OCI-LY1 (cell line): Measurements from ENCODE around the gene C15orf61.

Experiments used
- H2AFZ ChIP-seq: fragments of 200-600 bp; sonication (generic), shearing (Covaris generic); 2 replicates; pipeline ENCODE4 v1.6.0; 2014; ENCODE audit warnings: antibody characterized with exemption, mild to moderate bottlenecking, low read length
- H3F3A ChIP-seq: fragments of 200-600 bp; sonication (generic), shearing (Covaris generic); 2 replicates; pipeline ENCODE4 v1.6.0; 2014; ENCODE audit warnings: mild to moderate bottlenecking, antibody characterized with exemption, low read length, moderate library complexity; ENCODE audit not compliant: insufficient read depth
- H3K27ac ChIP-seq: fragments of 200-600 bp; sonication (generic); 2 replicates; pipeline ENCODE4 v1.5.1; 2014; ENCODE audit warnings: low read length, mixed run types, mild to moderate bottlenecking, low read depth; ENCODE audit not compliant: poor library complexity, severe bottlenecking
- H3K27me3 ChIP-seq: fragments of 200-600 bp; sonication (generic); 2 replicates; pipeline ENCODE4 v1.6.0; 2014; ENCODE audit warnings: antibody characterized with exemption, mild to moderate bottlenecking, low read length, moderate library complexity; ENCODE audit not compliant: insufficient read depth
- H3K36me3 ChIP-seq: fragments of 200-600 bp; sonication (generic); 2 replicates; pipeline ENCODE4 v1.6.1; 2014; ENCODE audit warnings: mild to moderate bottlenecking, antibody characterized with exemption, low read length, moderate library complexity, mixed read lengths; ENCODE audit not compliant: insufficient read depth
- H3K4me1 ChIP-seq: fragments of 200-600 bp; sonication (generic); 2 replicates; pipeline ENCODE4 v1.5.1; 2014; ENCODE audit warnings: mild to moderate bottlenecking, low read length, moderate library complexity; ENCODE audit not compliant: insufficient read depth, severe bottlenecking
- H3K4me2 ChIP-seq: fragments of 200-600 bp; sonication (generic), shearing (Covaris generic); 2 replicates; pipeline ENCODE4 v1.6.1; 2014; ENCODE audit warnings: low read length
- H3K4me3 ChIP-seq: fragments of 200-600 bp; sonication (generic); 2 replicates; pipeline ENCODE4 v1.5.1; 2014; ENCODE audit warnings: low read length, low read depth, mild to moderate bottlenecking, mixed read lengths; ENCODE audit not compliant: poor library complexity, severe bottlenecking
- H3K79me2 ChIP-seq: fragments of 200-600 bp; shearing (Covaris generic); 2 replicates; pipeline ENCODE4 v1.6.1; 2016; ENCODE audit warnings: mixed run types, low read length, mixed read lengths; ENCODE audit not compliant: insufficient read depth
- H3K9ac ChIP-seq: fragments of 200-600 bp; sonication (generic), shearing (Covaris generic); 2 replicates; pipeline ENCODE4 v1.6.1; 2014; ENCODE audit warnings: mild to moderate bottlenecking, low read length, mixed read lengths
- H3K9me2 ChIP-seq: fragments of 200-600 bp; sonication (generic), shearing (Covaris generic); 2 replicates; pipeline ENCODE4 v1.6.1; 2014; ENCODE audit warnings: low read depth, mild to moderate bottlenecking, low read length, mixed read lengths
- H3K9me3 ChIP-seq: fragments of 200-600 bp; shearing (Covaris generic); 2 replicates; pipeline ENCODE4 v1.6.1; 2014; ENCODE audit warnings: low read length, mixed read lengths
- H4K20me1 ChIP-seq: fragments of 200-600 bp; sonication (generic), shearing (Covaris generic); 2 replicates; pipeline ENCODE4 v1.6.0; 2016; ENCODE audit warnings: mild to moderate bottlenecking, low read length; ENCODE audit not compliant: insufficient read depth
- CTCF ChIP-seq: fragments of 200-600 bp; sonication (generic), shearing (Covaris generic); IDR thresholded peaks from 2 replicates; pipeline ENCODE4 v1.5.1; 2017; ENCODE audit warnings: mild to moderate bottlenecking, antibody characterized with exemption, low read length, moderate library complexity, mixed read lengths
- EZH2 ChIP-seq: fragments of 200-600 bp; sonication (generic), shearing (Covaris generic); IDR thresholded peaks from 2 replicates; pipeline ENCODE4 v1.8.0; 2017; ENCODE audit warnings: borderline replicate concordance, mixed run types, mild to moderate bottlenecking, antibody characterized with exemption, low read length, moderate library complexity, mixed read lengths

Gene C15orf61

GRCh38 chr15:67550522-67550921 lies 29.6 kb downstream of the C15orf61 start:
- H3F3A ChIP-seq: no peaks in the 10 kb centered on the region
- no peak overlapping the region for H3K27ac ChIP-seq
- H3K9ac ChIP-seq: peak overlapping the region; percentile 63; the same call in 1 of the 2 replicates
- H3K4me2 ChIP-seq: peak overlapping the region; percentile 92
- H4K20me1 ChIP-seq: no peaks in the 10 kb centered on the region
- peaks cover 47% of the 10 kb centered on the region for H3K4me1 ChIP-seq
- no peak overlapping the region for H2AFZ ChIP-seq
- peaks cover 15% of the 10 kb centered on the region; the same call in 1 of the 2 replicates for H3K79me2 ChIP-seq
- TF ChIP-seq EZH2 (no peak), CTCF (no peak)
- H3K36me3 ChIP-seq: peaks cover 57% of the 10 kb centered on the region
- H3K9me3 ChIP-seq: no peaks in the 10 kb centered on the region
- H3K4me3 ChIP-seq: peak overlapping the region; percentile 62
- H3K9me2 ChIP-seq: no peaks in the 10 kb centered on the region
- H3K27me3 ChIP-seq: no peaks in the 10 kb centered on the region

GRCh38 chr15:67551207-67551743 lies 30.3 kb downstream of the C15orf61 start:
- Histone ChIP-seq H3F3A (no peaks in the 10 kb centered on the region), H3K9ac (no peak overlapping the region), H3K27me3 (no peaks in the 10 kb centered on the region), H2AFZ (no peak overlapping the region), H3K79me2 (peaks cover 15% of the 10 kb centered on the region; the same call in 1 of the 2 replicates), H3K4me1 (peaks cover 40% of the 10 kb centered on the region), H4K20me1 (no peaks in the 10 kb centered on the region), H3K9me2 (no peaks in the 10 kb centered on the region), H3K4me3 (no peak overlapping the region), H3K9me3 (no peaks in the 10 kb centered on the region), H3K4me2 (no peak overlapping the region), H3K27ac (no peak overlapping the region), H3K36me3 (peaks cover 58% of the 10 kb centered on the region)
- TF ChIP-seq CTCF (no peak), EZH2 (no peak)

- H3K9ac ChIP-seq: no peak overlapping the region
- H3K79me2 ChIP-seq: peaks cover 8% of the 10 kb centered on the region; the same call in 1 of the 2 replicates
- no peak overlapping the region for H2AFZ ChIP-seq
- no peak for TF ChIP-seq EZH2
- no peak for TF ChIP-seq CTCF
- H3K27ac ChIP-seq: no peak overlapping the region
- H3K9me2 ChIP-seq: no peaks in the 10 kb centered on the region
- H3K4me1 ChIP-seq: peaks cover 11% of the 10 kb centered on the region
- H3K27me3 ChIP-seq: no peaks in the 10 kb centered on the region
- H3K36me3 ChIP-seq: peaks cover 78% of the 10 kb centered on the region
- H3K4me2 ChIP-seq: no peak overlapping the region
- H3F3A ChIP-seq: no peaks in the 10 kb centered on the region
- no peaks in the 10 kb centered on the region for H4K20me1 ChIP-seq
- no peak overlapping the region for H3K4me3 ChIP-seq
- 0 out of 2 replicates have a peak, but pooled peaks cover 4% of the 10 kb centered on the region for H3K9me3 ChIP-seq
Observed at GRCh38 chr15:67554580-67554979, 33.6 kb downstream of the C15orf61 start.
